Subcutaneous abdominal adipose tissue (tissue), 5 donors: ENCODE data around the gene IKZF3.

Experiments
- H3K27ac ChIP-seq: one replicate; pipeline ENCODE4 v1.7.0; 2013; ENCODE audit warnings: low read depth, mild to moderate bottlenecking, inconsistent platforms, low read length, moderate library complexity
- H3K27me3 ChIP-seq, 5 donors: one replicate each; pipeline ENCODE4 v1.7.0; 2013; ENCODE audit warnings: low read length in 5 of 5, inconsistent platforms in 1 of 5; ENCODE audit not compliant: control insufficient read depth in 5 of 5, insufficient read depth in 4 of 5
- H3K36me3 ChIP-seq, 5 donors: one replicate each; pipeline ENCODE4 v1.7.0; 2013; ENCODE audit warnings: low read length in 5 of 5; ENCODE audit not compliant: control insufficient read depth in 5 of 5, insufficient read depth in 5 of 5
- H3K4me1 ChIP-seq, 5 donors: one replicate each; pipeline ENCODE4 v1.7.0; 2013; ENCODE audit warnings: low read length in 5 of 5, mild to moderate bottlenecking in 3 of 5, moderate library complexity in 1 of 5; ENCODE audit not compliant: control insufficient read depth in 5 of 5, insufficient read depth in 5 of 5
- H3K4me3 ChIP-seq, 5 donors: one replicate each; pipeline ENCODE4 v1.7.0; 2013; ENCODE audit warnings: low read length in 5 of 5, low read depth in 1 of 5
- H3K9ac ChIP-seq, 5 donors: one replicate each; pipeline ENCODE4 v1.7.0; 2013; ENCODE audit warnings: low read length in 5 of 5, mild to moderate bottlenecking in 4 of 5, moderate library complexity in 3 of 5
- H3K9me3 ChIP-seq, 5 donors: one replicate each; pipeline ENCODE4 v1.7.0; 2013; ENCODE audit warnings: low read length in 5 of 5; ENCODE audit not compliant: control insufficient read depth in 5 of 5
- donor health status: healthy.
- donor health status: healthy.
- donor health status: healthy.
- donor health status: healthy.
- donor health status: healthy.

IKZF3 gene

GRCh38 chr17:39787743-39788484, 76.2 kb downstream of the IKZF3 start:
- Histone ChIP-seq H3K4me1 (no peaks in the 10 kb centered on the region), H3K27me3 (peaks cover 0 to 2% (median 0%) of the 10 kb centered on the region in 5 donors), H3K27ac (no peak overlapping the region), H3K4me3 (no peak overlapping the region), H3K9ac (no peak overlapping the region), H3K36me3 (no peaks in the 10 kb centered on the region), H3K9me3 (no peaks in the 10 kb centered on the region)

GRCh38 chr17:39787041-39787440, 77.1 kb downstream of the IKZF3 start:
- no peak overlapping the region for H3K9ac ChIP-seq
- peaks cover 0 to 4% (median 2%) of the 10 kb centered on the region in 5 donors for H3K27me3 ChIP-seq
- no peaks in the 10 kb centered on the region for H3K4me1 ChIP-seq
- no peak overlapping the region for H3K27ac ChIP-seq
- no peaks in the 10 kb centered on the region for H3K36me3 ChIP-seq
- no peak overlapping the region for H3K4me3 ChIP-seq
- H3K9me3 ChIP-seq, result no peaks in the 10 kb centered on the region

- no peaks in the 10 kb centered on the region for H3K4me1 ChIP-seq
- no peak overlapping the region for H3K4me3 ChIP-seq
- no peaks in the 10 kb centered on the region for H3K9me3 ChIP-seq
- H3K27ac ChIP-seq, result no peak overlapping the region
- no peaks in the 10 kb centered on the region for H3K36me3 ChIP-seq
- no peak overlapping the region for H3K9ac ChIP-seq
- H3K27me3 ChIP-seq, result peaks cover 0 to 7% (median 4%) of the 10 kb centered on the region in 5 donors
Measured at GRCh38 chr17:39782980-39783379, 81.1 kb downstream of the IKZF3 start.

GRCh38 chr17:39782481-39782880, 81.6 kb downstream of the IKZF3 start:
- H3K27ac ChIP-seq, result no peak overlapping the region

GRCh38 chr17:39781861-39782213, 82.3 kb downstream of the IKZF3 start:
- Histone ChIP-seq H3K9me3 (no peaks in the 10 kb centered on the region), H3K27me3 (peaks cover 0 to 13% (median 2%) of the 10 kb centered on the region in 5 donors), H3K9ac (no peak overlapping the region), H3K4me1 (no peaks in the 10 kb centered on the region), H3K27ac (no peak overlapping the region), H3K36me3 (no peaks in the 10 kb centered on the region), H3K4me3 (no peak overlapping the region)

More at GRCh38 chr17:39782481-39782880, 81.6 kb downstream of the IKZF3 start:
- Histone ChIP-seq H3K9me3 (no peaks in the 10 kb centered on the region), H3K4me3 (no peak overlapping the region), H3K9ac (no peak overlapping the region), H3K27me3 (peaks cover 0 to 11% (median 2%) of the 10 kb centered on the region in 5 donors), H3K4me1 (no peaks in the 10 kb centered on the region), H3K36me3 (no peaks in the 10 kb centered on the region)

GRCh38 chr17:39781031-39781860, 82.9 kb downstream of the IKZF3 start:
- Histone ChIP-seq H3K4me3 (no peak overlapping the region), H3K9ac (no peak overlapping the region), H3K36me3 (no peaks in the 10 kb centered on the region), H3K4me1 (no peaks in the 10 kb centered on the region), H3K27me3 (peaks cover 0 to 13% (median 2%) of the 10 kb centered on the region in 5 donors), H3K9me3 (no peaks in the 10 kb centered on the region), H3K27ac (no peak overlapping the region)

- no peak overlapping the region for H3K4me3 ChIP-seq
- no peaks in the 10 kb centered on the region for H3K9me3 ChIP-seq
Measured at GRCh38 chr17:39777534-39778365, 86.4 kb downstream of the IKZF3 start.

GRCh38 chr17:39776252-39776651, 87.9 kb downstream of the IKZF3 start:
- Histone ChIP-seq H3K36me3 (no peaks in the 10 kb centered on the region), H3K9me3 (no peaks in the 10 kb centered on the region), H3K27me3 (peaks cover 0 to 14% (median 4%) of the 10 kb centered on the region in 5 donors), H3K27ac (no peak overlapping the region), H3K4me1 (no peaks in the 10 kb centered on the region), H3K9ac (no peak overlapping the region), H3K4me3 (no peak overlapping the region)

More at GRCh38 chr17:39777534-39778365, 86.4 kb downstream of the IKZF3 start:
- peaks cover 4 to 14% (median 7%) of the 10 kb centered on the region in 5 donors for H3K27me3 ChIP-seq
- no peaks in the 10 kb centered on the region for H3K36me3 ChIP-seq
- H3K4me1 ChIP-seq, result no peaks in the 10 kb centered on the region
- H3K9ac ChIP-seq, result no peak overlapping the region
- no peak overlapping the region for H3K27ac ChIP-seq

- Histone ChIP-seq H3K9ac (no peak overlapping the region), H3K27ac (no peak overlapping the region)
Measured at GRCh38 chr17:39775031-39775430, 89.1 kb downstream of the IKZF3 start.

More at GRCh38 chr17:39775031-39775430, 89.1 kb downstream of the IKZF3 start:
- Histone ChIP-seq H3K27me3 (peaks cover 3 to 14% (median 5%) of the 10 kb centered on the region in 5 donors), H3K9me3 (no peaks in the 10 kb centered on the region), H3K4me3 (no peak overlapping the region), H3K36me3 (no peaks in the 10 kb centered on the region), H3K4me1 (no peaks in the 10 kb centered on the region)
